ENCODE measurements around the gene BLCAP. TPM values are rescaled to one million over a fixed set of nuclear protein-coding genes. Genes with fewer than 3 reads are reported as not detected.
"Not testable (repeated sequence)": the region's sequence is repeated elsewhere in the genome, so short reads cannot be mapped to it uniquely, and the experiment has no call there.

Gene BLCAP
- total RNA-seq, 2 donors from 2014 or later, result 56.9 to 65.0 TPM

DNA sequence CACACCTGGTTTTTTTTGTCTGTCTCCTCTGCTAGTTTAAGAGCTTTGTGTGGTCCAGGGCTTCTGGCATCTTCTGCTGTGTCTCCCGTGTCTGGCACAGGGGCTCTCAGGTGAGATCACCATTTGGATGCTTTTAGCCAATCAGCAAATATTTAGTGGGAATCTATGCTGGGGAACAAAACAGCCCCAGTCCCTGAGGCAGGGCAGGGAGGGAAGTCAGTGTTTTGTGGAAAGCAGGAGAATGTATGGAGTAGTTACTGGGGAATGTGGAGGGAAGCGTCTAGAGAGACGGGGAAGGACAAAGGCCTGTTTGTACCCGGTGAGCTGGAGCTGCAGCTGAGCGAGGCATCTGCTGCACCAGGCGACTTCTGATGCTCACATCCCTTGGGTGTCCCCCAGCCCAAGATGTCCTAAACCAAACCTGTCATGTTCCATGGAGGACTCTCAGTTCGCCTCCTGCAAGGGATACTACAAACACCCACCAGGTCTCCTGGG, 55.9 kb downstream of the BLCAP start:
- Mint-ChIP-seq H3K27ac (no peak overlapping the region), H3K27me3 (peaks cover 18% of the 10 kb centered on the region), H3K4me1 (peaks cover 4% of the 10 kb centered on the region), H3K36me3 (ENCODE audit: low read depth) (no peaks in the 10 kb centered on the region), H3K4me3 (no peak overlapping the region)
- ATAC-seq (no peak), DNase-seq (no peak)
- no peaks in the 10 kb centered on the region for H3K9me3 ChIP-seq (ENCODE audit: control insufficient read depth, low read length, poor library complexity, severe bottlenecking)

DNA sequence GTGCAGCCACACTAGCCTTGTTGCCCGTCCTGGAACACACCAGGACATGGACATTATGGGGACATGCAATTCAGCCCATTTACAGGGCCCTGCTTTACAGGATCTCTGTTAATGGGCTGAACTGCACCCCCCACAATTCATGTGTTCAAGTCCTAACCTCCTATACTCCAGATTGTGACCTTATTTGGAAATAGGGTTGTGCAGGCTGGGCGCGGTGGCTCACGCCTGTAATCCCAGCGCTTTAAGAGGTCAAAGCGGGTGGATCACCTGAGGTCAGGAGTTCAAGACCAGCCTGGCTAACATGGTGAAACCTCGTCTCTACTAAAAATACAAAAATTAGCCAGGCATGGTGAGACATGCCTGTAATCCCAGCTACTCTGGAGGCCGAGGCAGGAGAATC, 57.5 kb downstream of the BLCAP start:
- not testable (repeated sequence) for H3K27ac Mint-ChIP-seq; H3K4me1 Mint-ChIP-seq; H3K9me3 ChIP-seq (ENCODE audit: control insufficient read depth, low read length, poor library complexity, severe bottlenecking); DNase-seq; H3K4me3 Mint-ChIP-seq; H3K36me3 Mint-ChIP-seq (ENCODE audit: low read depth); ATAC-seq
- peaks cover 28% of the 10 kb centered on the region for H3K27me3 Mint-ChIP-seq

DNA sequence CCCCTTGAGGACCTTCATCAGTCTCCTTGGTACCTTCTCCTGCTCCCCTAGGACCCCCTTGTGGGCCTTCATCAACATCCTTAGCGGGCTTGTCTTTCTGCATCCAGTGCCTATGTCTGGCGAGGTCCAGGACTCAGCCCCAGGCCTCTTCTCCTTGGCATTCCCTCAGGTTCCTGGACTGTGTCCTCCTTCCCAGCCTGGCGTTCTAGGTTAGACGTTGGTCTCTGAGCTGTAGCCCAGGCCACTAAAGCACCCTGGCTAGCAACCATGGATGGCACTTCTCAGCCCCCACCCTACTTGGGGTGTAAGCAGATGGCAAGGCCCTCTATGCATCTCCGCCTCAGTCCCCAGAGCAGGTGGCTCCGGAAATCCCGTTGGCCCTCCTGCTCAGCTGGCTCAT, 58.1 kb downstream of the BLCAP start:
- H3K9me3 ChIP-seq (ENCODE audit: control insufficient read depth, low read length, poor library complexity, severe bottlenecking), result no peaks in the 10 kb centered on the region
- ATAC-seq (no peak), DNase-seq (no peak)
- Mint-ChIP-seq H3K36me3 (ENCODE audit: low read depth) (peaks cover 2% of the 10 kb centered on the region), H3K4me1 (peaks cover 7% of the 10 kb centered on the region), H3K27me3 (peaks cover 31% of the 10 kb centered on the region), H3K27ac (no peak overlapping the region), H3K4me3 (peak overlapping the region; percentile 25)

DNA sequence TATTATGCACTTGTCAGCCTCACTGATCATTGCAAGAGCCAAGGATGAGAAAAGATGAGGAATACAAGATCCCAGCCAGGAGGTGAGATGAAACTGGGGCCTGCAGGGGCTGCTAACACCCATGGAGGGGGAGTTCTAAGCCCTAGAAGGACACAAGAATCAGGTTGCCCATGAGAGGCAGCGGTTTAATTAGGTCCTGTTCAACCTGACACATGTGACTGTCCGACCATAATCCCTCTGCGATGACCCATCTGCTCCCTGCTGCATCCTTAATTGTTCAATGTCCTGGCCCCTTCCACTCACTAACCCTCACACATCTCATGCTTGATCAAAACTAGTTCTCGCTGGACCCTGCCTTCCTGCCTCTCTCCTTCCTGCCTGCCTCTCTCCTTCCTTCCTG, 58.8 kb downstream of the BLCAP start:
- DNase-seq (no peak), ATAC-seq (no peak)
- no peak overlapping the region for H3K4me3 Mint-ChIP-seq
- H3K27ac Mint-ChIP-seq, result no peak overlapping the region
- peaks cover 7% of the 10 kb centered on the region for H3K4me1 Mint-ChIP-seq
- peaks cover 5% of the 10 kb centered on the region for H3K36me3 Mint-ChIP-seq (ENCODE audit: low read depth)
- H3K27me3 Mint-ChIP-seq, result peaks cover 33% of the 10 kb centered on the region
- H3K9me3 ChIP-seq (ENCODE audit: control insufficient read depth, low read length, poor library complexity, severe bottlenecking), result no peaks in the 10 kb centered on the region

Other genes starting within 250 kb of the BLCAP start
- 1 to 10 TPM; 3.6 to 4.9 TPM for gene MANBAL, start 238.2 kb downstream of the BLCAP start, total RNA-seq
- 10 to 100 TPM in 1 of 2 donors, 1 to 10 TPM in 1; 6.2 to 22.8 TPM for gene SRC, start 181.7 kb downstream of the BLCAP start, total RNA-seq
- not detected for gene NNAT, start 6.6 kb downstream of the BLCAP start, total RNA-seq
- gene CTNNBL1, start 166.2 kb upstream of the BLCAP start, total RNA-seq, result 10 to 100 TPM; 43.6 to 47.7 TPM

Data from T-helper 17 cell (primary cell).